Left lung (tissue), 10 donors: ENCODE data around the gene RAB40C. TPM values are rescaled to one million over a fixed set of nuclear protein-coding genes. Genes with fewer than 3 reads are reported as not detected.

ENCODE experiments used
- ATAC-seq: fragments of 200-7000 bp; cut with Tn5 transposase; one replicate; pipeline ENCODE4 v1.9.1; 2020; ENCODE audit warnings: moderate library complexity
- DNase-seq, 4 donors: peaks; one replicate each; pipeline ENCODE4 v3.0.0-alpha.2; 2013 to 2020
- H3K27ac ChIP-seq, 2 donors: fragments of 200-600 bp; sonication (generic) in 1 of 2; one replicate each; pipeline versions ENCODE4 v1.5.0 to v1.8.0; 2020 to 2021
- H3K27me3 ChIP-seq, 2 donors: fragments of 200-600 bp; sonication (generic) in 1 of 2; one replicate each; pipeline versions ENCODE4 v1.5.0 to v1.8.0; 2020 to 2021
- H3K36me3 ChIP-seq, 2 donors: fragments of 200-600 bp; sonication (generic) in 1 of 2; one replicate each; pipeline versions ENCODE4 v1.5.0 to v1.8.0; 2020 to 2021
- H3K4me1 ChIP-seq, 2 donors: fragments of 200-600 bp; one replicate each; pipeline ENCODE4 v1.8.0; 2021
- H3K4me3 ChIP-seq, 2 donors: fragments of 200-600 bp; sonication (generic) in 1 of 2; one replicate each; pipeline versions ENCODE4 v1.5.0 to v1.8.0; 2020 to 2021; ENCODE audit warnings: mild to moderate bottlenecking in 1 of 2
- H3K9me3 ChIP-seq, 2 donors: fragments of 200-600 bp; sonication (generic) in 1 of 2; one replicate each; pipeline versions ENCODE4 v1.5.0 to v1.8.0; 2020 to 2021
- CTCF ChIP-seq, 2 donors: fragments of 200-600 bp; sonication (generic) in 1 of 2; IDR thresholded peaks; one replicate each; pipeline versions ENCODE4 v1.5.0 to v1.8.0; 2021; ENCODE audit warnings: antibody characterized with exemption in 2 of 2
- intact Hi-C, 2 donors: fragments of 100-400 bp; cut with DNase I; formaldehyde crosslinking; loops; one replicate each; pipeline versions ENCODE4 v1.11.2 to v1.14.2; 2022
- polyA plus RNA-seq, 6 donors: library from polyadenylated mRNA; unstranded; fragments of 120-200 nt; gene quantifications; one replicate each; pipeline ENCODE4 v1.2.1, GENCODE V29; 2013; ENCODE audit not compliant: insufficient read length in 6 of 6
- total RNA-seq, 2 donors: library from RNA; stranded (reverse); fragmentation: NEBNext Ultra II Directional; extraction: Animal tissue kit (Norgen Biotek cat#: 25700); gene quantifications; one replicate each; pipeline ENCODE4 v1.2.1, GENCODE V29; 2021
- donor health status: DM: no; HTN: yes; CAD: no.
- donor health status: DM: no; HTN: no; CAD: no.

RAB40C gene
- total and polyA plus RNA-seq, 8 donors: 17.6 to 32.9 (median 25.9) TPM

DNA sequence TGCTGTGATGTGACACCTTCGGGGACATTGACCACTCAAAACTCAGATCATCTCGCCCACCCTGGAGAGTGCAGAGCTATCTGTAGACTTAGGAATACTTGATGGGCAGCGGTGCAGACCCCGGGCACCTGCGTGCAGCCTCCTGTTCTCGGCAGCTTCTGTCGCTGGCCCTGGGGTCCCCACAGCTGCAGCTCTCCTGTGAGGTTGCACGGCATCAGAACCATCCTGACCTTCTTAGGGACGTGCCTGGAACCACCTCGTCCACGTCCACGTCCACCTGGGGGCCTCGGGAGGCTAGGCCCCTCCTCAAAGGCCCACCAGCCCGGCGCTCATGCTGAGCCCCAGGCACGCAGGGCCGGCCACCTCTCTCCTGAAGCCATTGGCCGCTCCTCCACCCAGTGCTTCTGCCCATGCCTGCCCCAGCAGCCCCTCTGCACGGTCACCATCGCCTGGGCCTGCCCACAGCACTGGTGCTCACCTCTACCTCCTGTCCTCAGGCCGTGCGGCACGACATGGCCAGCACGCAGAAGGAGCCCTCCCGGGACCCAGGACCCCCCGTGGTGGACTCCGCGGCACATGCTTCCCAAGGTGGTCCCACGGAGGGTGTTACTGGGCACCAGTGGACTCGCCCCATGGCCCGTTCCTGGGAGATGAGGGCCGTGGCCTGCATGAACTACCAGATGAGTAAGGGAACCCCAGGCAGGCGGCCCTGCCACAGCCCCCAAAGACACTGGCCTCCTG, 38.6 kb downstream of the RAB40C start:
- Histone ChIP-seq H3K9me3 (no peaks in the 10 kb centered on the region), H3K36me3 (peaks cover 0 to 59% of the 10 kb centered on the region in 2 donors), H3K4me3 (no peak overlapping the region), H3K27ac (peak overlapping the region in 1 of 2 donors; percentile 58), H3K27me3 (peaks cover 0 to 6% of the 10 kb centered on the region in 2 donors), H3K4me1 (peaks cover 11 to 36% of the 10 kb centered on the region in 2 donors)
- no peak for TF ChIP-seq CTCF (IDR thresholded peaks at IDR 0.05)
- no peak for DNase-seq
- intact Hi-C loops: no loop called here
- no peak for ATAC-seq

DNA sequence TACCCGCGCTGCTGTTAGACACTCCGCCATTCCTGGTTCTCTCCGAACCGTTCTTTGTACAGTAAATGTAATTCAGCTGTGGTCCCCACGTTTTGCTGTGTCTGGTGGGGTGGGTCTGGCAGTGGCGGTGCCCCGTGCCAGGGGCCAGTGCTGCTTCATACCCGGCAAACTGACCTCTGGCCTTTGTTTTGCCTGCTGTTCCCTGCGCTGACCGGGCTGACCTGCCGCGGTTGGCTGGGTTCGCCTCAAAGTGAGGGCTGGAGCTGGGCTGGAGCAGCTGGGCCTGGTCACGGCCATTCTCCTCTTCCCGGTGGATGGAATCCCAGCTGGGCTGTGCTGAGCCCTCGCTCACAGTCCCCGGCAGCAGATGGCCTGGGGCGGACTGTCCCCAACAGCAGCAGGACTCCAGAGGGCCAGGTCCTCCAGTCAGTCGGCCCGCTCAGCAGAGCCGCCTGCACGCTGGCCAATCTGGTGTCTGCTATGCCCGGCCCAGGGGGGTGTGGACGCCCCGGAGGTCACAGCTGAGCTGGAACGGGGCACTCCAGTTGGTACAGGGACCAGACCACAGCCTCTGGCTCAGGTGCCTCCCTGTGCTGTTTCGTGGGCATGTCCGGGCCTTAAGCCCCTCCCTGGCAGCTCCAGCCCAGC, 39.4 kb downstream of the RAB40C start:
- no peak for ATAC-seq
- Histone ChIP-seq H3K36me3 (peaks cover 0 to 67% of the 10 kb centered on the region in 2 donors), H3K27me3 (peaks cover 0 to 6% of the 10 kb centered on the region in 2 donors), H3K4me3 (no peak overlapping the region), H3K9me3 (no peaks in the 10 kb centered on the region), H3K4me1 (peaks cover 11 to 37% of the 10 kb centered on the region in 2 donors), H3K27ac (peak overlapping the region in 1 of 2 donors; percentile 58)
- intact Hi-C loops: no loop called here
- TF ChIP-seq CTCF (IDR thresholded peaks at IDR 0.05): no peak
- no peak for DNase-seq

DNA sequence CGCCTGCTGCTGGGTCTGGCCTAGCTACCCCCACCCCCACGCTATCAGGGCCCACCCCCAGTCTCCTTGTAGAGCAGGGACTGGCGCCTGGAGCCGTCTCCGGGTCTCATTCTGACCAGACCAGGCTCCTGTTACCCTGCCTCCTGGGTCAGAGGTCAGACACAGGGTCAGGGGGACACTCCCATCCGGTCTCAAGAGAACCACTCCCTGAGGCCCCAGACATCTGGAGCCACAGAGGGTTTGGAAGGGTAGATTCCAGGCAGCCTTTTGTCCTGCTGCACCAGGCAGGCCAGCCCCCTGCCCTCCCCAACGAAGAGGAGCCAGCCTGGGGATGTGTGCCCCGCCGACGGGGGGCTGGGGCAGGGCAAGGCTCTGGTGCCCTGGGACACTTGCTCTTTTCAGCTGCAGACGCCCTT, 40.0 kb downstream of the RAB40C start:
- ATAC-seq (no peak), DNase-seq (no peak)
- Histone ChIP-seq H3K27ac (peak overlapping the region in 1 of 2 donors; percentile 58), H3K9me3 (no peaks in the 10 kb centered on the region), H3K27me3 (peaks cover 0 to 6% of the 10 kb centered on the region in 2 donors), H3K4me1 (peaks cover 11 to 42% of the 10 kb centered on the region in 2 donors), H3K36me3 (peaks cover 0 to 68% of the 10 kb centered on the region in 2 donors), H3K4me3 (no peak overlapping the region)
- intact Hi-C loops: no loop called here
- TF ChIP-seq CTCF (IDR thresholded peaks at IDR 0.05): no peak

DNA sequence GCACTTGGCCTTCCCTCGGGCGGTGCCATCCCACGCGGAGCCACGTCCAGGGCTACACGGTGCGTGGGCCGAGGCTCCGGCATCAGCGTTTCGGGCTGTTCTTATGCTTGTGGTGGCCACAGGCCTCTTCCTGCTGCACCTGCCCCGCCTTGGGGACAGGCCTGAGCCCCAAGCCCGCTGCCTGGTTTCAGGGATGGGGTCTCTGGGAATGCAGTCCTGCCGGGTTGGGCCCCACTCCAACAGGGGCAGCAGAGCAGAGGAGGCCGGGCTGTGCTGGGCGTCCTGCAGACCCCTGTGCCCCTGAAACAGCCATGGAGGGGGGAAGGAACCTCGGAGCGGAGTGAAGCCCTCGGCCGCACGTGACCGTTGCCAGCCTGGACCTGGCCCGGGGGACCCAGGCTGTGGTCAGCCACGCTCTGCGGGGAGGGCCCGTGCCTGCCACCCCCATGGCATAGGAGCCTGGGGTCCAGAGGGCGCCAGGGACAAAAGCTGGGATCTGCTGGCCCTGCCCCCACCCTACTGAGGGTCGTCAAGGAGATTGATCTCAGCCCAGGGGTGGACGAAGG, 40.5 kb downstream of the RAB40C start:
- peaks cover 0 to 63% of the 10 kb centered on the region in 2 donors for H3K36me3 ChIP-seq

More for the DNA sequence above, 40.5 kb downstream of the RAB40C start:
- intact Hi-C loops: no loop called here
- no peak for TF ChIP-seq CTCF (IDR thresholded peaks at IDR 0.05)
- ATAC-seq (no peak), DNase-seq (no peak)
- H3K9me3 ChIP-seq: no peaks in the 10 kb centered on the region
- peaks cover 13 to 47% of the 10 kb centered on the region in 2 donors for H3K4me1 ChIP-seq
- H3K27me3 ChIP-seq: peaks cover 0 to 6% of the 10 kb centered on the region in 2 donors
- H3K27ac ChIP-seq: peak overlapping the region in 1 of 2 donors; percentile 58
- no peak overlapping the region for H3K4me3 ChIP-seq
